Activated B cell treated with CpG ODN at 0.5 μM for 24 hours (primary cell): ENCODE measurements around the gene MORC4. TPM values are rescaled to one million over a fixed set of nuclear protein-coding genes. Genes with fewer than 3 reads are reported as not detected.

Experiments used
- ATAC-seq: fragments of 200-7000 bp; cut with Tn5 transposase; one replicate; pipeline ENCODE4 v1.10.0; 2021; ENCODE audit warnings: low read depth, mild to moderate bottlenecking, moderate library complexity
- CTCF ChIA-PET: fragments of 350-600 bp; sonication (Branson Sonifier 250); formaldehyde crosslinking; loops from one replicate; lab custom pipeline; 2021; ENCODE audit warnings: antibody characterized with exemption; lab: Charles Lee
- POLR2A ChIA-PET: fragments of 350-600 bp; sonication (Branson Sonifier 250); formaldehyde crosslinking; loops from one replicate; lab custom pipeline; 2021; ENCODE audit warnings: antibody characterized with exemption; lab: Charles Lee
- DNase-seq: peaks from one replicate; pipeline ENCODE4 v3.0.0; 2022
- H3K27ac Mint-ChIP-seq: one replicate; pipeline ENCODE4 v1.8.0; 2020; ENCODE audit warnings: mixed read lengths
- H3K27me3 Mint-ChIP-seq: one replicate; pipeline ENCODE4 v1.8.0; 2021; ENCODE audit warnings: mixed read lengths
- H3K36me3 Mint-ChIP-seq: one replicate; pipeline ENCODE4 v1.8.0; 2021; ENCODE audit warnings: low read depth, mixed read lengths
- H3K4me1 Mint-ChIP-seq: one replicate; pipeline ENCODE4 v1.8.0; 2021; ENCODE audit warnings: mixed read lengths
- H3K4me3 Mint-ChIP-seq: one replicate; pipeline ENCODE4 v1.8.0; 2020; ENCODE audit warnings: mild to moderate bottlenecking, mixed read lengths
- H3K9me3 Mint-ChIP-seq: one replicate; pipeline ENCODE4 v1.8.0; 2020; ENCODE audit warnings: mixed read lengths
- CTCF ChIP-seq: fragments of 200-600 bp; IDR thresholded peaks from one replicate; pipeline ENCODE4 v1.8.0; 2022; ENCODE audit warnings: antibody characterized with exemption, mild to moderate bottlenecking
- intact Hi-C: fragments of 100-400 bp; cut with micrococcal nuclease; formaldehyde crosslinking; loops from one replicate; pipeline ENCODE4 v1.15.1; 2024
- total RNA-seq: library from RNA; stranded (reverse); gene quantifications from 2 replicates; pipeline ENCODE4 v1.2.3, GENCODE V29; 2022

MORC4 gene
- total RNA-seq, 1 donor from 2014 or later, result 4.1 TPM

- ChIA-PET POLR2A (no interaction called here), CTCF (no interaction called here)
- Mint-ChIP-seq H3K36me3 (peaks cover 6% of the 10 kb centered on the region), H3K4me1 (no peaks in the 10 kb centered on the region), H3K9me3 (no peaks in the 10 kb centered on the region), H3K27me3 (no peaks in the 10 kb centered on the region), H3K4me3 (no peak overlapping the region), H3K27ac (no peak overlapping the region)
- no peak for DNase-seq
- intact Hi-C loops, result no loop called here
- TF ChIP-seq CTCF, result no peak
- no peak for ATAC-seq
These were observed 60.4 kb downstream of the MORC4 start for GRCh38 chrX:106939566-106939965.

- intact Hi-C loops, result no loop called here
These were observed 63.8 kb downstream of the MORC4 start for GRCh38 chrX:106936246-106936645.

GRCh38 chrX:106935175-106935574, 64.8 kb downstream of the MORC4 start:
- Mint-ChIP-seq H3K9me3 (no peaks in the 10 kb centered on the region), H3K36me3 (no peaks in the 10 kb centered on the region), H3K4me3 (no peak overlapping the region), H3K27ac (no peak overlapping the region), H3K27me3 (no peaks in the 10 kb centered on the region), H3K4me1 (no peaks in the 10 kb centered on the region)
- DNase-seq, result no peak
- no peak for ATAC-seq
- TF ChIP-seq CTCF, result no peak
- CTCF ChIA-PET, result no interaction called here
- intact Hi-C loops, result no loop called here
- POLR2A ChIA-PET, result no interaction called here

More at GRCh38 chrX:106936246-106936645, 63.8 kb downstream of the MORC4 start:
- Mint-ChIP-seq H3K36me3 (no peaks in the 10 kb centered on the region), H3K4me3 (no peak overlapping the region), H3K4me1 (no peaks in the 10 kb centered on the region), H3K27me3 (no peaks in the 10 kb centered on the region), H3K9me3 (no peaks in the 10 kb centered on the region), H3K27ac (no peak overlapping the region)
- POLR2A ChIA-PET, result no interaction called here
- no peak for DNase-seq
- ATAC-seq, result no peak
- no peak for TF ChIP-seq CTCF
- CTCF ChIA-PET, result no interaction called here

- Mint-ChIP-seq H3K4me1 (no peaks in the 10 kb centered on the region), H3K27ac (no peak overlapping the region), H3K9me3 (no peaks in the 10 kb centered on the region), H3K27me3 (no peaks in the 10 kb centered on the region), H3K4me3 (no peak overlapping the region), H3K36me3 (no peaks in the 10 kb centered on the region)
- DNase-seq (no peak), ATAC-seq (no peak)
- ChIA-PET POLR2A (no interaction called here), CTCF (no interaction called here)
- TF ChIP-seq CTCF, result no peak
- intact Hi-C loops, result no loop called here
These were observed 66.5 kb downstream of the MORC4 start for GRCh38 chrX:106933538-106933961.

- Mint-ChIP-seq H3K4me3 (no peak overlapping the region), H3K27ac (no peak overlapping the region)
- CTCF ChIA-PET, result no interaction called here
These were observed 67.0 kb downstream of the MORC4 start for GRCh38 chrX:106932960-106933537.

More at GRCh38 chrX:106932960-106933537, 67.0 kb downstream of the MORC4 start:
- TF ChIP-seq CTCF, result no peak
- POLR2A ChIA-PET, result no interaction called here
- DNase-seq (no peak), ATAC-seq (no peak)
- no peaks in the 10 kb centered on the region for H3K9me3 Mint-ChIP-seq
- no peaks in the 10 kb centered on the region for H3K27me3 Mint-ChIP-seq
- intact Hi-C loops, result no loop called here
- H3K4me1 Mint-ChIP-seq, result no peaks in the 10 kb centered on the region
- no peaks in the 10 kb centered on the region for H3K36me3 Mint-ChIP-seq
